Activated effector memory CD4-positive, alpha-beta T cell treated with anti-CD3 and anti-CD28 coated beads, Interleukin-2, amount 50 U/mL, for 16 hours (primary cell): ENCODE measurements around the gene TRPV4.
"Not testable (repeated sequence)": the region's sequence is repeated elsewhere in the genome, so short reads cannot be mapped to it uniquely, and the experiment has no call there.

Experiments used
- DNase-seq: peaks from one replicate; pipeline ENCODE4 v3.0.0-alpha.2; 2020

Gene TRPV4

GRCh38 chr12:109833307-109834189 lies at the start of gene TRPV4:
Gene TRPV4 (minus strand): TSS chr12:109833398. CDS start chr12:109814796, 18,602 bp downstream.
- no peak for DNase-seq

- DNase-seq = no peak
These were observed 48.6 kb upstream of the TRPV4 start for GRCh38 chr12:109881752-109882151.

- DNase-seq = no peak
These were observed 47.7 kb upstream of the TRPV4 start for GRCh38 chr12:109880938-109881337.

- peak; percentile 97 for DNase-seq
These were observed 47.1 kb upstream of the TRPV4 start, which contains the start of gene GLTP for GRCh38 chr12:109880043-109880931. Gene GLTP (minus strand): TSS chr12:109880541. CDS start chr12:109880374, 167 bp downstream.

GRCh38 chr12:109879351-109880042 lies 46.3 kb upstream of the TRPV4 start:
- peak; percentile 65 for DNase-seq

GRCh38 chr12:109878749-109879148 lies 45.6 kb upstream of the TRPV4 start:
- DNase-seq = no peak

- DNase-seq = no peak
These were observed 45.0 kb upstream of the TRPV4 start for GRCh38 chr12:109878247-109878625.

- no peak for DNase-seq
These were observed 44.5 kb upstream of the TRPV4 start for GRCh38 chr12:109877504-109878246.

- no peak for DNase-seq
These were observed 43.2 kb upstream of the TRPV4 start for GRCh38 chr12:109876406-109876805.

- no peak for DNase-seq
These were observed 42.5 kb upstream of the TRPV4 start for GRCh38 chr12:109875572-109876131.

- no peak for DNase-seq
These were observed 40.5 kb upstream of the TRPV4 start for GRCh38 chr12:109873653-109874052.

GRCh38 chr12:109871668-109872314 lies 38.6 kb upstream of the TRPV4 start:
- DNase-seq = no peak

- no peak for DNase-seq
These were observed 37.5 kb upstream of the TRPV4 start for GRCh38 chr12:109870648-109871047.

- DNase-seq = no peak
These were observed 35.2 kb upstream of the TRPV4 start for GRCh38 chr12:109868182-109869051.

GRCh38 chr12:109864916-109865315 lies 31.7 kb upstream of the TRPV4 start:
- no peak for DNase-seq

GRCh38 chr12:109863847-109864712 lies 30.9 kb upstream of the TRPV4 start:
- no peak for DNase-seq

GRCh38 chr12:109862491-109862890 lies 29.3 kb upstream of the TRPV4 start:
- DNase-seq = not testable (repeated sequence)

GRCh38 chr12:109861689-109862314 lies 28.6 kb upstream of the TRPV4 start:
- no peak for DNase-seq

- DNase-seq = no peak
These were observed 27.8 kb upstream of the TRPV4 start for GRCh38 chr12:109860977-109861376.
